H1 (cell line): Measurements from ENCODE around the gene RTN3. TPM values are rescaled to one million over a fixed set of nuclear protein-coding genes. Genes with fewer than 3 reads are reported as not detected.

Experiments used
- CTCF ChIA-PET: fragments of 300-600 bp; sonication (Branson Sonifier 250); formaldehyde crosslinking; loops from one replicate; lab custom pipeline; 2021; ENCODE audit not compliant: partially characterized antibody; lab: Charles Lee
- POLR2A ChIA-PET: fragments of 300-600 bp; sonication (Branson Sonifier 250); formaldehyde crosslinking; loops from one replicate; lab custom pipeline; 2021; ENCODE audit warnings: inconsistent platforms; ENCODE audit not compliant: partially characterized antibody; lab: Charles Lee
- DNase-seq, 2 experiments: peaks; one replicate each; pipeline versions ENCODE4 v3.0.0 to v3.0.0-alpha.2; 2010 to 2022; ENCODE audit warnings: low spot score in 2 of 2, low read depth in 1 of 2, mixed read lengths in 1 of 2
- FAIRE-seq: peaks from 2 replicates; lab custom pipeline; 2011; peaks lifted over from hg19 to GRCh38; lab: Jason Lieb, UNC
- H2AFZ ChIP-seq: 2 replicates; pipeline ENCODE4 v1.8.1; 2012; ENCODE audit warnings: low read length, inconsistent platforms
- H2AK5ac ChIP-seq: 2 replicates; pipeline ENCODE4 v1.6.1; 2013; ENCODE audit warnings: low read depth, low read length
- H2BK120ac ChIP-seq: replicated peaks from 2 replicates; pipeline ENCODE3; 2013; ENCODE audit warnings: low read depth, low read length, inconsistent platforms
- H2BK12ac ChIP-seq: 2 replicates; pipeline ENCODE4 v1.6.1; 2013; ENCODE audit warnings: low read depth, low read length
- H2BK15ac ChIP-seq: 2 replicates; pipeline ENCODE4 v1.6.1; 2013; ENCODE audit warnings: low read length
- H2BK20ac ChIP-seq: 2 replicates; pipeline ENCODE4 v1.6.1; 2013; ENCODE audit warnings: low read length
- H2BK5ac ChIP-seq: 2 replicates; pipeline ENCODE4 v1.6.1; 2013; ENCODE audit warnings: low read depth, low read length
- H3K14ac ChIP-seq: 2 replicates; pipeline ENCODE4 v1.6.1; 2013; ENCODE audit warnings: inconsistent platforms; ENCODE audit not compliant: insufficient read length
- H3K18ac ChIP-seq: 2 replicates; pipeline ENCODE4 v1.6.1; 2013; ENCODE audit warnings: low read length; ENCODE audit errors: extremely low read depth
- H3K23ac ChIP-seq: 2 replicates; pipeline ENCODE4 v1.6.1; 2013; ENCODE audit warnings: inconsistent platforms; ENCODE audit not compliant: insufficient read length
- H3K23me2 ChIP-seq: 2 replicates; pipeline ENCODE4 v1.6.1; 2013; ENCODE audit warnings: low read depth, low read length
- H3K27ac ChIP-seq: 2 replicates; pipeline ENCODE4 v1.6.1; 2011; ENCODE audit warnings: low read depth, low read length, inconsistent platforms
- H3K27me3 ChIP-seq, 4 experiments: replicated peaks in 1 of 4; 1 replicate in 1 of 4; 2 replicates in 3 of 4; pipeline versions ENCODE4 v1.6.1 to v1.8.1; 2011 to 2013; ENCODE audit warnings: low read length in 3 of 4, mild to moderate bottlenecking in 3 of 4, inconsistent platforms in 2 of 4, mixed read lengths in 2 of 4, moderate library complexity in 1 of 4; ENCODE audit not compliant: control insufficient read depth in 3 of 4, insufficient read depth in 3 of 4; ENCODE audit errors: extremely low read depth in 1 of 4
- H3K36me3 ChIP-seq, 4 experiments: 2 replicates each; pipeline versions ENCODE4 v1.6.1 to v1.8.1; 2011 to 2013; ENCODE audit warnings: mild to moderate bottlenecking in 4 of 4, low read length in 3 of 4, moderate library complexity in 2 of 4, control low read depth in 1 of 4, inconsistent platforms in 1 of 4; ENCODE audit not compliant: insufficient read depth in 4 of 4, control insufficient read depth in 2 of 4
- H3K4ac ChIP-seq: replicated peaks from 2 replicates; pipeline ENCODE3; 2013; ENCODE audit warnings: low read length, low read depth, mixed read lengths, inconsistent platforms; ENCODE audit not compliant: insufficient read length
- H3K4me1 ChIP-seq, 4 experiments: replicated peaks in 1 of 4; 1 replicate in 1 of 4; 2 replicates in 3 of 4; pipeline versions ENCODE4 v1.6.1 to v1.8.1; 2011 to 2013; ENCODE audit warnings: low read length in 3 of 4, inconsistent platforms in 2 of 4, mixed read lengths in 1 of 4; ENCODE audit not compliant: insufficient read depth in 4 of 4, control insufficient read depth in 3 of 4
- H3K4me2 ChIP-seq, 2 experiments: 2 replicates each; pipeline versions ENCODE4 v1.6.1 to v1.8.1; 2011 to 2013; ENCODE audit warnings: low read depth in 2 of 2, low read length in 2 of 2, control low read depth in 1 of 2, inconsistent platforms in 1 of 2, mild to moderate bottlenecking in 1 of 2; ENCODE audit not compliant: insufficient read depth in 1 of 2
- H3K4me3 ChIP-seq, 4 experiments: fragments of 200-600, 300-600 bp in 1 of 4; sonication (generic), shearing (Covaris generic), sonication (Bioruptor Twin) in 1 of 4; 2 replicates each; pipeline versions ENCODE4 v1.5.1 to v1.8.1; 2011 to 2016; ENCODE audit warnings: low read length in 4 of 4, low read depth in 3 of 4, control low read depth in 2 of 4, inconsistent platforms in 2 of 4, mild to moderate bottlenecking in 2 of 4, mixed read lengths in 1 of 4, moderate library complexity in 1 of 4; ENCODE audit not compliant: insufficient read depth in 2 of 4; ENCODE audit errors: extremely low read depth in 1 of 4
- H3K56ac ChIP-seq: replicated peaks from 2 replicates; pipeline ENCODE3; 2013; ENCODE audit warnings: low read depth, mild to moderate bottlenecking, mixed read lengths, low read length, inconsistent platforms; ENCODE audit not compliant: insufficient read length
- H3K79me1 ChIP-seq: 2 replicates; pipeline ENCODE4 v1.6.1; 2013; ENCODE audit warnings: low read depth, low read length, control low read depth
- H3K79me2 ChIP-seq, 2 experiments: 2 replicates each; pipeline versions ENCODE4 v1.6.1 to v1.8.1; 2012 to 2013; ENCODE audit warnings: low read length in 2 of 2, mild to moderate bottlenecking in 2 of 2, inconsistent platforms in 1 of 2; ENCODE audit not compliant: insufficient read depth in 2 of 2, control insufficient read depth in 1 of 2
- H3K9ac ChIP-seq, 4 experiments: replicated peaks in 1 of 4; 1 replicate in 1 of 4; 2 replicates in 3 of 4; pipeline versions ENCODE4 v1.6.1 to v1.8.1; 2011 to 2013; ENCODE audit warnings: low read depth in 3 of 4, low read length in 3 of 4, control low read depth in 2 of 4, mild to moderate bottlenecking in 2 of 4, moderate library complexity in 2 of 4, inconsistent platforms in 1 of 4; ENCODE audit errors: extremely low read depth in 1 of 4
- H3K9me3 ChIP-seq, 2 experiments: 2 replicates each; pipeline versions ENCODE4 v1.6.1 to v1.8.1; 2012 to 2013; ENCODE audit warnings: mild to moderate bottlenecking in 2 of 2, moderate library complexity in 2 of 2, control low read depth in 1 of 2, inconsistent platforms in 1 of 2, low read depth in 1 of 2, low read length in 1 of 2, mixed read lengths in 1 of 2; ENCODE audit not compliant: insufficient read depth in 2 of 2
- H4K20me1 ChIP-seq, 2 experiments: replicated peaks in 1 of 2; 2 replicates each; pipeline versions ENCODE3 to v1.8.1; 2011 to 2013; ENCODE audit warnings: inconsistent platforms in 2 of 2, low read length in 2 of 2, mild to moderate bottlenecking in 1 of 2; ENCODE audit not compliant: insufficient read depth in 2 of 2, control insufficient read depth in 1 of 2
- H4K5ac ChIP-seq: 2 replicates; pipeline ENCODE4 v1.6.1; 2013; ENCODE audit warnings: low read length, low read depth, mixed read lengths, inconsistent platforms; ENCODE audit not compliant: insufficient read length
- H4K8ac ChIP-seq: 2 replicates; pipeline ENCODE4 v1.8.0; 2013; ENCODE audit warnings: mild to moderate bottlenecking, moderate library complexity, low read length, inconsistent platforms; ENCODE audit not compliant: insufficient read depth; ENCODE audit errors: extremely low read depth
- H4K91ac ChIP-seq: replicated peaks from 2 replicates; pipeline ENCODE3; 2013; ENCODE audit warnings: low read length, mixed read lengths, inconsistent platforms; ENCODE audit not compliant: insufficient read length
- BCL11A ChIP-seq, 2 experiments: IDR thresholded peaks; one replicate each; pipeline ENCODE4 v1.6.1; 2011; ENCODE audit warnings: low read depth in 2 of 2, low read length in 2 of 2, mild to moderate bottlenecking in 2 of 2
- CTBP2 ChIP-seq: IDR thresholded peaks from 2 replicates; pipeline ENCODE4 v1.7.0; 2011; ENCODE audit warnings: borderline replicate concordance, mild to moderate bottlenecking, moderate library complexity, mixed read lengths, low read length; ENCODE audit not compliant: insufficient read depth, insufficient read length
- HDAC2 ChIP-seq, 2 experiments: fragments of 300-600 bp in 1 of 2; sonication (generic) in 1 of 2; IDR thresholded peaks; 2 replicates each; pipeline ENCODE4 v1.6.1; 2011 to 2012; ENCODE audit warnings: low read depth in 2 of 2, low read length in 2 of 2, mild to moderate bottlenecking in 2 of 2, moderate library complexity in 2 of 2, borderline replicate concordance in 1 of 2, inconsistent platforms in 1 of 2
- RFX5 ChIP-seq: IDR thresholded peaks from 2 replicates; pipeline ENCODE4 v1.6.1; 2011; ENCODE audit warnings: low read depth, low read length, improper control_type of control experiment, borderline replicate concordance
- YY1 ChIP-seq: IDR thresholded peaks from 2 replicates; pipeline ENCODE4 v1.6.1; 2011; ENCODE audit warnings: low read depth, mild to moderate bottlenecking, low read length
- WGBS, 2 experiments: shearing (Covaris generic) in 1 of 2; methylation state at CpG; one replicate each; pipeline versions ENCODE4 v1.1.6 to v1.1.7; 2013 to 2015; ENCODE audit warnings: low lambda C conversion rate in 2 of 2, mixed read lengths in 2 of 2, inconsistent platforms in 1 of 2, low coverage in 1 of 2, missing lambda C conversion rate in 1 of 2; ENCODE audit not compliant: insufficient replicate concordance in 2 of 2, insufficient coverage in 1 of 2, insufficient read length in 1 of 2; ENCODE audit errors: extremely low coverage in 1 of 2, missing lambda C conversion rate in 1 of 2; 5-methylcytosine and 5-hydroxymethylcytosine counted together
- polyA plus RNA-seq, 7 experiments: library from polyadenylated mRNA; depleted of rRNA in 3 of 7; stranded (reverse) in 5 of 7; unstranded in 2 of 7; fragments of >200 nt in 5 of 7; fragments of 200-250 nt in 2 of 7; gene quantifications; 1 replicate in 5 of 7; 2 replicates in 1 of 7; 4 replicates in 1 of 7; pipeline versions ENCODE4 v1.2.1 to v1.2.3, GENCODE V29; 2011 to 2013; ENCODE audit warnings: missing spikeins in 2 of 7, mixed read lengths in 2 of 7
- total RNA-seq: library from RNA; stranded (reverse); fragmentation: NEBNext Ultra II Directional; extraction: Animal tissue kit (Norgen Biotek cat#: 25700); gene quantifications from 2 replicates; pipeline ENCODE4 v1.2.1, GENCODE V29; 2021

RTN3 gene
- total and polyA plus RNA-seq, 2 of the 8 experiments (the other 6 are each of a cell fraction or from before 2014, with no cell fraction given), result 160 to 203 TPM

DNA sequence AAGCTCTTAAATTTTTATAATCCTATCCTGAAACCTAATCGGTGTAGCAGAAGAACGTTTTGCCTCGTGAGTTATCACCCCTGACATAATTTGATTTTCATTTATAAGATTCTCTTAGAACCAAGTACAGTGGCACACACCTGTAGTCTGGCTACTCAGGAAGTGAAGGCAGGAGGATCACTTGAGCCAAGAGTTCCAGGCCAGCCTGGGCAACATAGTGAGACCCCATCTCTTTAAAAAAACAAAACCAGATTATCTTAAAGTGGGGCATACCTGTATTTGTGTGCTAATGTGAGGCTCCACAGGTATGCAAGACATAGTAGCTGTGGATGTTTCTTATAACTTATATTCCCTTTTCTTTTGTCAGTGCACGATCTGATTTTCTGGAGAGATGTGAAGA lies 68.3 kb downstream of the RTN3 start:
- TF ChIP-seq BCL11A (IDR thresholded peaks at IDR 0.05; ENCODE audit: low read depth in 2 of 2, low read length in 2 of 2) (no peak), RFX5 (no peak), HDAC2 (IDR thresholded peaks at IDR 0.05; ENCODE audit: borderline replicate concordance in 1 of 2, low read depth in 2 of 2, low read length in 2 of 2) (no peak), CTBP2 (no peak), YY1 (no peak)
- TF ChIP-seq, all 59 proteins: peak for 0
- H4K5ac ChIP-seq, result no peak overlapping the region
- no peak overlapping the region for H2AK5ac ChIP-seq
- H3K14ac ChIP-seq, result no peak overlapping the region
- H3K79me2 ChIP-seq, result peaks cover 0 to 28% of the 10 kb centered on the region in 2 experiments; a peak in 3 of 4 replicates
- H3K79me1 ChIP-seq, result peaks cover 5% of the 10 kb centered on the region; the same call in 1 of the 2 replicates
- WGBS, 2 experiments, result 93% methylated on average over 4 of the region's 4 CpGs; no CpG with 5 or more reads in 1 of the 2 experiments
- no peak for DNase-seq
- H3K4me3 ChIP-seq, result no peak overlapping the region
- no peak overlapping the region for H4K8ac ChIP-seq
- no peak for FAIRE-seq
- H3K18ac ChIP-seq, result no peak overlapping the region
- peaks cover 0 to 3% (median 1%) of the 10 kb centered on the region in 4 experiments; a peak in 2 of 7 replicates for H3K4me1 ChIP-seq
- H2BK15ac ChIP-seq, result no peak overlapping the region
- H2BK12ac ChIP-seq, result no peak overlapping the region
- H3K23me2 ChIP-seq, result no peaks in the 10 kb centered on the region
- no peak overlapping the region for H3K4ac ChIP-seq
- no peak overlapping the region for H3K56ac ChIP-seq
- no peaks in the 10 kb centered on the region for H3K27me3 ChIP-seq
- H4K20me1 ChIP-seq, result peaks cover 2 to 8% of the 10 kb centered on the region in 2 experiments
- no peak overlapping the region for H4K91ac ChIP-seq
- no peak overlapping the region for H2BK5ac ChIP-seq
- no peak overlapping the region for H3K4me2 ChIP-seq
- ChIA-PET POLR2A (interaction anchor here (1.2 to 1.6 kb wide), 2 partner anchors 11 to 13 kb away, joined by 3 to 4 read pairs; no protein-coding TSS in a partner anchor), CTCF (interaction anchor here (0.5 to 1.6 kb wide), 4 partner anchors 8 to 196 kb away, joined by 3 to 10 read pairs (median 4); no protein-coding TSS in a partner anchor)
- peaks cover 8 to 36% (median 25%) of the 10 kb centered on the region in 4 experiments for H3K36me3 ChIP-seq
- no peak overlapping the region for H3K23ac ChIP-seq
- no peak overlapping the region for H2AFZ ChIP-seq
- no peak overlapping the region for H2BK120ac ChIP-seq
- no peak overlapping the region for H2BK20ac ChIP-seq
- no peak overlapping the region for H3K9ac ChIP-seq
- no peak overlapping the region for H3K27ac ChIP-seq
- H3K9me3 ChIP-seq, result no peaks in the 10 kb centered on the region
